ENCODE data around the gene UBE2J2. TPM values are rescaled to one million over a fixed set of nuclear protein-coding genes. Genes with fewer than 3 reads are reported as not detected.
A peak's percentile ranks its signal among the peaks of the same experiment; 100 is the strongest.

The UBE2J2 gene
- total and polyA plus RNA-seq, 2 of the 8 experiments (the other 6 are each of a cell fraction or from before 2014, with no cell fraction given): 33.6 to 67.9 TPM

DNA sequence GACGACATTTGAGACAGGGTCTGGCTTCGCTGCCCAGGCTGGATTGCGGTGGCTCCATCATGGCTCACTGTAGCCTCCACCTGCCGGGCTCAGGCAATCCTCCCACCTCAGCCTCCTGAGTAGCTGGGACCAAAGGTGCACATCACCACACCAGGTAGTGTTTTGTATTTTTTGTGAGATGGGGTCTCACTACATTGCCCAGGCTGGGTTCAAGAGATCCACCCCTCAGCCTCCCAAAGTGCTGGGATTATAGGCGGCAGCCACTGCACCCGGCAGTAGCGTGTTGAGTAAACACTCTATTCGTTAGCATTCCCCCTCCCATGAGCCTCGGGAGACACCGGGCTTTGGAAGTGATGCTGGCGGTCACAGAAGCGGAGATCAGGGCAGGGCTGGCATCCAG, 20.3 kb downstream of the UBE2J2 start:
- peaks cover under 1% of the 10 kb centered on the region; the same call in 1 of the 2 replicates for H3K79me1 ChIP-seq (ENCODE audit: low read depth, low read length)
- H3K23me2 ChIP-seq (ENCODE audit: low read depth, low read length): no peaks in the 10 kb centered on the region
- H2BK15ac ChIP-seq (ENCODE audit: low read length): no peak overlapping the region
- no peak overlapping the region for H2AFZ ChIP-seq (ENCODE audit: low read length)
- no peak overlapping the region for H3K23ac ChIP-seq (ENCODE audit: insufficient read length)
- no peak overlapping the region for H2BK120ac ChIP-seq (replicated peaks; ENCODE audit: low read depth, low read length)
- H3K4me2 ChIP-seq (ENCODE audit: insufficient read depth in 1 of 2, low read depth in 2 of 2, low read length in 2 of 2): no peak overlapping the region
- no peak overlapping the region for H3K4ac ChIP-seq (replicated peaks; ENCODE audit: insufficient read length, low read depth, low read length)
- no peak overlapping the region for H3K4me3 ChIP-seq (ENCODE audit: extremely low read depth in 1 of 4, insufficient read depth in 2 of 4, low read depth in 3 of 4, low read length in 4 of 4)
- H3K36me3 ChIP-seq (ENCODE audit: control insufficient read depth in 2 of 4, insufficient read depth in 4 of 4, low read length in 3 of 4): peaks cover 0 to 27% (median 13%) of the 10 kb centered on the region in 4 experiments; a peak in 6 of 8 replicates
- POLR2A ChIA-PET (ENCODE audit: partially characterized antibody): no interaction called here
- no peak overlapping the region for H2BK20ac ChIP-seq (ENCODE audit: low read length)
- H4K20me1 ChIP-seq (replicated peaks in 1 of 2; ENCODE audit: control insufficient read depth in 1 of 2, insufficient read depth in 2 of 2, low read length in 2 of 2): peaks cover 0 to 11% of the 10 kb centered on the region in 2 experiments
- H4K91ac ChIP-seq (replicated peaks; ENCODE audit: insufficient read length, low read length): no peak overlapping the region
- H2BK12ac ChIP-seq (ENCODE audit: low read depth, low read length): no peak overlapping the region
- CTCF ChIA-PET (ENCODE audit: partially characterized antibody): interaction anchor here (0.8 to 1.9 kb wide), 4 partner anchors 10 to 38 kb away, joined by 3 to 10 read pairs (median 3); no protein-coding TSS in a partner anchor
- DNase-seq (ENCODE audit: low read depth in 1 of 2, low spot score in 2 of 2) (no peak), FAIRE-seq (no peak)
- H3K4me1 ChIP-seq (replicated peaks in 1 of 4; ENCODE audit: control insufficient read depth in 3 of 4, insufficient read depth in 4 of 4, low read length in 3 of 4): peaks cover 0 to 10% (median 4%) of the 10 kb centered on the region in 4 experiments; a peak in 6 of 7 replicates
- 91% methylated on average over 12 of the region's 12 CpGs; no CpG with 5 or more reads in 1 of the 2 experiments for WGBS, 2 experiments (ENCODE audit: extremely low coverage in 1 of 2, insufficient coverage in 1 of 2, insufficient read length in 1 of 2, insufficient replicate concordance in 2 of 2, low coverage in 1 of 2, low lambda C conversion rate in 2 of 2, missing lambda C conversion rate in 1 of 2)
- no peak overlapping the region for H2BK5ac ChIP-seq (ENCODE audit: low read depth, low read length)
- H3K9ac ChIP-seq (replicated peaks in 1 of 4; ENCODE audit: extremely low read depth in 1 of 4, low read depth in 3 of 4, low read length in 3 of 4): no peak overlapping the region
- H3K9me3 ChIP-seq (ENCODE audit: insufficient read depth in 2 of 2, low read depth in 1 of 2, low read length in 1 of 2): no peaks in the 10 kb centered on the region
- no peak overlapping the region for H3K18ac ChIP-seq (ENCODE audit: extremely low read depth, low read length)
- H4K5ac ChIP-seq (ENCODE audit: insufficient read length, low read depth, low read length): no peak overlapping the region
- no peak for TF ChIP-seq NANOG (IDR thresholded peaks at IDR 0.05; ENCODE audit: insufficient read depth, low read depth, low read length, poor library complexity, severe bottlenecking)
- TF ChIP-seq CBX5 (IDR thresholded peaks at IDR 0.05; ENCODE audit: low read depth, low read length): no peak
- no peak for TF ChIP-seq SIRT6 (IDR thresholded peaks at IDR 0.05; ENCODE audit: low read length)
- no peak for TF ChIP-seq NRF1 (IDR thresholded peaks at IDR 0.05; ENCODE audit: low read depth, low read length)
- peak; percentile 52; the same call in 1 of the 2 replicates for TF ChIP-seq KDM1A (IDR thresholded peaks at IDR 0.05; ENCODE audit: borderline replicate concordance, low read length)
- TF ChIP-seq SP2 (IDR thresholded peaks at IDR 0.05; ENCODE audit: low read length): no peak
- H4K8ac ChIP-seq (ENCODE audit: extremely low read depth, insufficient read depth, low read length): no peak overlapping the region
- no peaks in the 10 kb centered on the region for H3K79me2 ChIP-seq (ENCODE audit: control insufficient read depth in 1 of 2, insufficient read depth in 2 of 2, low read length in 2 of 2)
- H2AK5ac ChIP-seq (ENCODE audit: low read depth, low read length): no peak overlapping the region
- H3K27ac ChIP-seq (ENCODE audit: low read depth, low read length): no peak overlapping the region
- no peak overlapping the region for H3K14ac ChIP-seq (ENCODE audit: insufficient read length)
- H3K27me3 ChIP-seq (replicated peaks in 1 of 4; ENCODE audit: control insufficient read depth in 3 of 4, extremely low read depth in 1 of 4, insufficient read depth in 3 of 4, low read length in 3 of 4): no peaks in the 10 kb centered on the region
- H3K56ac ChIP-seq (replicated peaks; ENCODE audit: insufficient read length, low read depth, low read length): no peak overlapping the region

Data from H1 (cell line).